IPS-11a (cell line): ENCODE data around the gene DUOXA1.
A peak's percentile ranks its signal among the peaks of the same experiment; 100 is the strongest.
"Not testable (repeated sequence)": the region's sequence is repeated elsewhere in the genome, so short reads cannot be mapped to it uniquely, and the experiment has no call there.

Experiments used
- H3K4me3 ChIP-seq: one replicate; pipeline ENCODE4 v1.5.1; 2013; ENCODE audit warnings: low read depth, low read length, control low read depth

DUOXA1 gene

DNA sequence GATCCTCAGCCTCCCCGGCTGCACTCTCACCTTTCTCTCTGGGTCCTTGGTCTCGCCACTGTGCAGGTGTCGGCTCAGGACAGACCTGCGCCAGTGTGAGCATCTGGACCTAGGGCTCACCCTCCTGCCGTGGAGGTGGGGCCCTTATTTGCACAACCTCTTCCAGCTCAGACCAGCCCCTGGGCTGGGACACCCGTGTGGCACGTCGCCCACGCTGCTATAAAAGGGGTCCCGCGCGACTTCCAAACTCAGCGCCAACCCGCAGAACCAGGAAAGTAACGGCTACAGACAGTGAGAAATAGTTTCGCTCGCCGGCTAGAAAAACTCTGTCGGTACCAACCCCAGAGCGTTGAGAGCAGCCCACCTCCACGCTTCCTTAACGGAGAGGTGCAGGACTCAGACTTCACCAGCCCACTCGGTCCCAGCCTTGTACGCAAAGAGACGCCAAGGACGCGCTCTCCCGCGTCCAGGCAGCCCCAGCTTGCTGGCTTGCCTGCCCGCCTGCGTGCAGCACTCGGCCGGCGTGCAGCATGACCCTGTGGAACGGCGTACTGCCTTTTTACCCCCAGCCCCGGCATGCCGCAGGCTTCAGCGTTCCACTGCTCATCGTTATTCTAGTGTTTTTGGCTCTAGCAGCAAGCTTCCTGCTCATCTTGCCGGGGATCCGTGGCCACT lies 15.5 kb downstream of the DUOXA1 start, which contains the start of the genes DUOX2 and DUOXA2:
TSS of gene DUOX2 (minus strand) at position 97 of the 675 bp plus-strand sequence. CDS start 761 bp downstream, outside the sequence.
TSS of gene DUOXA2 (plus strand) at position 251 of the 675 bp plus-strand sequence. CDS start at position 531, 280 bp downstream.
- H3K4me3 ChIP-seq, result no peak within 1 kb of the TSS

DNA sequence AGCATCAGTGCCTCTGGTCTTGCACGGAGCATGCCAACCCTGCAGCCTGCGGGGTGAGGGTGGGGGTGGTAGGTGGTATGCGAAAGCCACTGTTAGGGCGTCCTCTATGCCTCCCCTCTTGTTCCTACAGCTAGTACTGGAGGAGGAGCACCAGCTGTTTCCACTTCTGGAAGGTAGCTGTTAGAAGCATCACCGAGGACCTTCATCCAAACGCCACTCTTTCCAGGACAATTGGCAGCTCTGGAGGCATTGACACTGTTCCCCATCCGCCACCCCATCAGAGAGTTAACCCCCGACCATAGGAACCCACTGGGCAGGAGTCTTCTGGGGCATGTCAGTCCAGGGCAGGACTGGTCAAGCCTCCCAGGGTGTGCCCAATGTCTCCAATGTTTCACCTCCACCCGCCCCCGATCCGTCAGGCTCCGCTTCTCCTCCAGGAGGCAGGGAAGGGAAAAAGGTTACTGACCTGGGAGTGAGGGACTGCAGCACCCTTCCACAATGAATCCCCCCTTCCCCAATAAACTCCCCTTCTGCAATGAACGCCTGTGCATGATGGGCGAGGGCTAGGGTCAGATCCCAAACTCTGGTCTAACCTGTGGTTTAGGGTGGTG lies 16.2 kb downstream of the DUOXA1 start:
- H3K4me3 ChIP-seq, result no peak overlapping the region

DNA sequence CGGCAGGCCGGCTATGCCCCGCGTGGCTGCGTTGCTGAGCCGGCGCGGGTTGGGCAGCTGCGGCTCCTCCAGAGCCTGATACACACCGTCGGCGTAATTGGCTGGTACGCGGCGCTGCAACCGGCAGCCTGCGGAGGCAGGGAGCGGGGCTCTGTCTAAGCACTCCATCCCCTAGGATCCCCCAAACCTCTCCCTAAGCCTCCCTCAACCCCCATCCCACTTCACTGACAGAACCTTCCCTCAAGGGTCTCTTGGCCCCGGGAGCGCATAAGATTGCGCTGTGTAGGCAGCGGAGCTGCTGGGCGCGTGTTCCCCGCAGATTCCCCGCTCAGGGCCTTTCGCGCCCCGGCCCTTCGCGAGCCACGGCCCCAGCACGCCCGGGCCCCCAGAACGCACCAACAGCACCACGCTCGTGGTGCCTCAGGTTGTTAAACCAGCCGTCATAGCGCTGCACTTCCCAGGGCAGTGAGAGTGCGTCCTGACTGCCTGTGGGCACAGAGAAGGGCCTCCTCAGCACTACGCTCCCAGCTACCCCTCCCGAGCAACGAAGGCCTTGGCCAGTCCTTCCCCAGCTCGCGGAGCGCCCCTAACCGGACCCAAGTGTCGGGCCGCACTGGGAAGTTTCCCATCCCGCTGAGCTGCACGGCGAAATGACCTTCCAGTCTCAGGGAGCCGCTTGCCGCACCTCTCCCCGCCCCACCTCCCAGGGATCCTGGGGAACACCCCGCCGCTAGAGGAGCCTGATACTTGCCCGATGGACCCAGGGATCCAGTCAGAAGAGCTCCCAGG lies 16.9 kb downstream of the DUOXA1 start:
- peak overlapping the region; percentile 14 for H3K4me3 ChIP-seq

DNA sequence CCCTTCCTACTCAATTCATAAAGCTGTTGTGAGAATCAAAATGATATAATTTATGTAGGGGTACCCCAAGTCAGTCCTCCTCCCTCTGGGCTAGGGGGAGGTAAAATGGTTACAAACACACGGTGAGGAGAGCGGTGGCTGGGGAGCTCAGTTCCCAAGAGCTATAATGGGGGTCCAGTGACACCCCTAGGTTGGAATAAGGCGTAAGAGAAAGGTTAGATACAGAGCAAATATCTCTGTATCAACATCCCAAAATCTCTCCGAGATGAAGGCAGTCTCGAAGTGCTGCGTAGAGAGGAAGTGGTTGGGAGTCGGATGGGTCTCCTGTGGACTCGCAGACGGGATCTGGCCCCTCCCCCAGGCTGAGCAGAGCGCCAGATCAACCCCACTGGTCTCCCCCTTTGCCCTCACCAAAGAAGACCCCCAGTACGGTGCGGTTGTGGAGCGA lies 17.5 kb downstream of the DUOXA1 start:
- peak overlapping the region; percentile 14 for H3K4me3 ChIP-seq

DNA sequence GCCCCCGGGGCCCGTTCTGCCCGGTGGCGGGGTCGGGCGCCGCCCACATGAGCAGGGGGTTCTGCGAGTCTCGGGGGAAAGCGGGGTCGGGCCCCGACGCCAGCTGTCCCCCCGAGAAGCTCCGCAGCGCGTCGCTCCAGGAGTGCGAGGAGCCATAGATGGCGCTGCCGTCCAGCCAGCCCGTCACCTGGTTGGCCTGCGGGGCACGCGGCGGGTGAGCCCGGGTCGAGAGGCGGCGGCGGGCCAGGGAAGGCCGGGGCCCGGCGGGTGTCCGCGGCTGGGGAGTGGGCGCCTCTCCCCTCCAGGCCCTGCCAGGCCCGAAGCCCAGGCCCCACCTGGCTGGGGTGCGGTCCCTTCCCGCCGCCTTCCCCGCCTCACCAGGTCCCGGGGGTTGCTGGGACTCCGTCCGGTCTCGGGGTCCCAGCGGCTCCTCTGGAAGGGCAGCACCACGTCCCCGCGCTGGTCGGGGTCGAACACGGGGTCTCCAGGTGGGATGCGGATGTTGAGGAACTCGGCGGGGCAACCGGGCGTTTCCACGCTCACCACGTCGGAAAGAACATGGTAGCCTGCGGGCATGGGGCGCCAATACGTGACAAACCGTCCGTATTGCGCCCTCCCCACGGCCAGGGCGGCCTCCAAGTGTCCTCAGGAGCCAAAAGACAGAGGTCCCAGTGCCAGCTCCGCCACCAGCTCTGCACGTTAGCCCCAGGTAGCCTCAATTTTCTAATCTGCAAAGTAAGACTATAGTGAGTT lies 18.1 kb downstream of the DUOXA1 start:
- H3K4me3 ChIP-seq, result no peak overlapping the region

DNA sequence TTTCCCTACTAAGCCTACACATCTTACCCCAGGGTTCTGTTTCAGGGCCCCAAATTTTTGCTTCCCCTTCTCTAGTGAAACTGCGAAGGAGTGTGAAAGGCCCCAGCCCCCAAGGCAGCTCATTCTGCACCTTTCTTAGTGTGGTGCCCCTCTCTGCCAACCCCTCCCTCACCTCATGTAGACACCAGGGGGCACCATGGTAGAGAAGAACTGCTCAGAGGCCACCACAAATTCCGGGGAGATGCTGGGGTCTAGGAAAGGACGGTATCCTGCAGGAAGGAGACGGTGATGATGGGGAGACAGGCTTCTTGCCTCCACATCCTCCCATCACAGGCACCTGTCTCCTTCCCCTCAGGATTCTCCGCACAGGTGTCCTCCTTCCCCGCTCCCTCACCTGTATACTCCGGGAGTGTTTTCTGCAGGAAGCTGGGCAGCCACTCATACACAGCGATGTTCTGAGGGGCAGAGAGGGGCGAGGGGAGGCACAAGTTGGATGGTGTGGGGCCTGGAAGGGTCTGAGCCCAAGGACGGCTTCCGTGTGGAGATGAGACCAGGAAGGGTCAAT lies 19.3 kb downstream of the DUOXA1 start:
- H3K4me3 ChIP-seq, result no peak overlapping the region

DNA sequence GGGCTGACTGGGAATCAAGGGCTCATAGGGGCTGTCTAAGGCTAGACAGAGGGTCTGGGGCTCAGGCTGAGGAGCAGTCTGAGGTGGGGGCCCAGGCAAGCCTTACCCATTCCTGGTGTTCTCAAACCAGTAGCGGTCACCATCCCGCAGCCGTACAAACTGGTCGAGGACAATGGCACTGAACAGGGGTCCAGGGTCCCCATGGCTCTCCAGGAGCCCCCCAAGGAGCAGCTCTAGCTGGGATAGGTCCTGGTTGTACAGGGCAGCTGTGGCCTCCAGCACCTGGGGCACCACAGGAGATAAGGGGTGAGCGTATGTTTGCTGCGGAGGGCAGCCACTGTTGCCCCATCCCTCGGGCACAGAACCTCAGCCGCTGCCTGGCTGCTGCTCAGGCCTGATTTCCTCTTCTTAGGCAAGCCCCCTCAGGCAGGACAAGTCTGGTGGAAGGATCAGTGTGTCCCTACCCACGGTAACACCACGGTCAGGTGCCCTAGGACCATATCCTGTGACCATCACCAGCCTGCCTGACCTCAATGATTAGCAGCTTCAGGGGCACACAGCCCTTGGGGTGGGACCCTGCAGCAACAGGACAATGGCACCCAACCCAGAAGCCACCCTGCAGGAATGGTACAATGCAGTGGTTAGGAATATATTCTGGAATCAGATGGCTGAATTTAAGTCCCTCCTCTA lies 21.6 kb downstream of the DUOXA1 start:
- no peak overlapping the region for H3K4me3 ChIP-seq

DNA sequence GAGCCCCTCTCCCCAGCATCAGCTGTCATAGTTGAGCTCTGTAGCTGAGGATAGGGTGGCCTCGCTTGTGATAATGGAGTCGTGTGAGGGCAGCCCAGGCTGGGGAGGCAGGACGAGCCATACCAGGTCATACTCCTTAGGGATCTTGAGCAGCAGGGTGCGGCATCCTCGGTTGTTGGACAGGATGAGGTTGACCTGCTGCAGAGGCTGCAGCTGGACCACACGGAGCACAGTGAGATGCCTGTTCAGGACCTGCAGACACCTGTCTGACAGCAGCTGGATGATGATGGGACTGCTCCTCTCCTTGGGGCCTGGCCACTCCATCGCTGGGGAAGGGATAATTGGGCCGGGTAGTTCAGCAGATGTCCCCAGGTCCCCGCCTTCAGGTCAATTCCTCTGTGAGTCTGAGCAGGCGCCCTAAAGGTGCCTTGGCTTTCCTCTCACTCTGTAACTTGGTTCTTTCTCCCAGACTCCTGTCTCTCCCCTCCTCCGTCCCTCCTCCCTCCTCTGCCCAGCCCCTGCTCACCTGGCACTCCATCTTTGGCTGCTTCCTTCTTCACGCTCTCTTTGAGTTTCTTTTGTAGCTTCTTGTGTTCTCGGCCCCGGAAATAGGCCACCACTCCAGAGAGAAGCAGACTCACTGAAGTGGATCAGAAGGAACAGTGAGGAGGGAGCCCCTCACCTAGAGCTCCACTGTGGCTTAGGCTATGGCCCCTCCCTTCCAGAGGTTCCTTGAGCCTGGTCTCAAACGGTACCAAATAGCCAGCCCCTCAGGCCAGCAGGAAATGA lies 23.5 kb downstream of the DUOXA1 start:
- no peak overlapping the region for H3K4me3 ChIP-seq

DNA sequence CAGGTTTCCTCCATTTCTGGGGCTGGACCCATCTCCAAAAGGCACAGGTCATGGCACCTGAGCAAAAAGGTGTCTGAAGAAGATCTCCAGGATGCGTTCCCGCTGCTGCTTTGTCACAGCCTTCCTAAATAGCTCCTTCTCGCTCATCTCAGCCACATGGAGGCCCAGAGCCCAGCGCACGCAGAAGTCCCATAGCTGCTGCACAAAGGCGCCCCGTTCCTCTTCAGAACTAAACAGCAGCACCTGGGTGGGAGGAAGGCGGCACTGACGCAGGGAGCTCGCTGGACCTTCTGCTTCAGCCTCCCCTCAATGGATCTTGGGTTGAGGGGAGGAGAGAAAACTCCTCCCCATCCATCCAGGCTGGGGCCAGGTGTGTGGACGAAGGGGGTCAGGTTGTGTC lies 24.1 kb downstream of the DUOXA1 start:
- no peak overlapping the region for H3K4me3 ChIP-seq

DNA sequence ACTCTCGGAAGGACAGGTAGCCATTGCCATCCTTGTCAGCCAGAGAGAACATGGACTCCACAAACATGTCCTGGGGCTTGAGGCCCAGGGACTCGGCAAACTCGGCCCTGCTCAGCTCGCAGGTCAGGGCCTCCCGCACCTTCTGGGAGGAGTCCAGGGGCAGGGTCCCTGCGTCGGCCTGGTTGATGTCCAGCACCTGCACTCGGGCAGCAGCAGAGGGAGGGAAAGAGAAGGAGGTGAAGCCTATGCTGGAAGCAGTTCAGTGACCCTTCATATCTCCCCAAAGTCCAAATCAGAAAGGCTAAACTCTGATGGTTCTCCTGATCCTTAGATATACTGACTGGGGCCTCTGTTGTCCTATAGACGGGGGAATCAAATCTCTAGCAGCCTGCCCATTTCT lies 25.5 kb downstream of the DUOXA1 start:
- H3K4me3 ChIP-seq, result not testable (repeated sequence)

DNA sequence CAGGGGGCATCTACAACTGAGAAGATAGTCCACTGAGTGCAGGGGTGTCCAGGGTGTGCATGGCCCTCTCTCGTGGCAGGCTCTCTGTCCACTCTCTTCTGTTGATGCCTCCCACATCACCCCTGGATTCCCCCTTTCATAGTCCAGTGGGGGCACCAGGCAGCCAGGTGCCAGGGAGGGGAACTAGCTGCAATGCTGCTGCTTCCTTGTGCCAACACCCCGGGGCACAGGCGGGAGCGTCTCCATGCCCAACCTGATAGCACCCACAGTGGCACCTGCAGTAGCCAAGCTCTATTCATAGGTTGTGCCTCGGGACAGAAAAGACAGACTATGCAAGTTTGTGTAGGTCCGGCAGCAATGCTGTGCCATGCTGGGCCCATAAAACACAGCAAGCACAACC lies 27.5 kb downstream of the DUOXA1 start:
- no peak overlapping the region for H3K4me3 ChIP-seq

DNA sequence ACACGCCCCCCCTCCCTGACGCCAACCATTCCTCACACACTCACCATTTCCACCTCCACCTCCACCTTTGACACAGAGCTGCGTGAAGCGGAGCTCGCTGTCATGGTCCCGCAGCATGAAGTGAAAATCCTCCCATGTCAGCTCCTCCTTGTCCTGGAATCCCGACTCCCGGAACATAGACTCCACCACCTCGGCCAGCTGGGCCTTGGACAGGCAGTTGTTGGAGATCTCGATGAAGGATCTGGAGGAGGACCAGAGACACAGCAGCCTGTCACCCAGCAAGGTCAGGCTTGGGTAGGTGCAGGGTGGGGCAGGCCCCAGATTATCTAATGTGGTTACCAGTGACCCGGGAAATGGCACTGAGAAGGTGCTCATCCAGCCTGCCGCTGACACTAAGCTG lies 27.9 kb downstream of the DUOXA1 start:
- no peak overlapping the region for H3K4me3 ChIP-seq

DNA sequence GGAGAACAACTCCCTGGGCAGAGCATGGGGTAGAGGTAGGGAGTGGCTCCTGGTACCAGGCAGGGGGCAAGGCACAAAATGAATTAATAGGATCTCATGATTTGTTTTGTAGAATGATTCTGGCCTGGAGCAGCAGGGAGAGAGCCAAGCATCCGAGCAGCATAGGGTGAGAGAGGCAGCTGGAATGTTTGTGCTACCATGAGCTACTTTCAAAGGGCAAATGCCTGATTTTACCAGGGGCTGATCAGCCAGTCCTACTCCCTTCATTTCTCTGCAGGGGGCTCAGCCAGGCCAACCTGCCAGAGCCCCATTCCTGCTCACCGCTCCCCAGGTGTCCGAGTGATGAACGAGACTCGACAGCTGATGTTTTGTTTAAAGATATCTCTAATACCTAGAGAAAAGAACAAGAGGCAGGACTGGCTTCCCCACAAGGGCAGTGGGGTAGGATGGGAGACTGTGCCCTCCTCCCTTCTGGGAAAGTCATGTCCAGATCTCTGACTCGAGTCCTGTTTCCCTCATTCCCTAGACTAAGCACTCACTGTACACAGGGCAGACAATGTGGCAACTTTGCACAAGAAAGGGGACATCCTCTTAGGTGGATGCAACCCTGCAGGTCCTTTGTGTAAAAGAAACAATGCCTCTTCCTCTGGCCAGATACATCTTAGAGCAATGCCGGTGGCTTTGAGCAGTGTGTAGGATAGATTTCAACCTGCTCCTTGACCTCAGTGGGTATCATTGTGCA lies 28.6 kb downstream of the DUOXA1 start:
- no peak overlapping the region for H3K4me3 ChIP-seq

DNA sequence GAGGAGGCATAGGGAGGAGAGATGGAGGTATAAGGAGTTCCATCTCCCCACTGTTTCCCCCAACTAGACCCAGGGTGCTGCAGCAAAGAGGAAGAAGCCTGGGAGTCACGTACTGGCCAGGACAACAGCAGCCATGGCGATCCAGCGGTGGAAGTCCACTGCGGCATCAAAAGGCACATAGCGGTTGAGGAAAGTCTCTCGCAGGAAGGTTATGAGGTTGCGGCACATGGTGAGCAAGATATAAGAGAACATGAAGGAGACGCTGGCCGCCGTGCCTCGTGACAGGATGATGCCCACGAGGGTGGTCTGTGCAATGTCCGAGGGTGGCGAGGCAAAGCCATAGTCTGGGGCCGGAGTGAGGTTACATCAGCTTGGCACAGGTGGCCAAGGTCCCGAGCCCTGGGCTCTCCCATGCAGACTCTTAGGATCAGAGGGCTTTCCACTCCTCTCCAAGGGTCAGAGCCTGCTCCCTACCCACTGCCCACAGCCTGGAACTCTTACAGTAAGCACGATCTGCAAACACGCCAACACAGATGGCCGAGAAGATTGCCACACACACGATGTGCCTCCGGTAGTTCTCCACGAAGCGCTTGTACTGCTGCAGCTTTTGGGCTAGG lies 30.0 kb downstream of the DUOXA1 start:
- no peak overlapping the region for H3K4me3 ChIP-seq

DNA sequence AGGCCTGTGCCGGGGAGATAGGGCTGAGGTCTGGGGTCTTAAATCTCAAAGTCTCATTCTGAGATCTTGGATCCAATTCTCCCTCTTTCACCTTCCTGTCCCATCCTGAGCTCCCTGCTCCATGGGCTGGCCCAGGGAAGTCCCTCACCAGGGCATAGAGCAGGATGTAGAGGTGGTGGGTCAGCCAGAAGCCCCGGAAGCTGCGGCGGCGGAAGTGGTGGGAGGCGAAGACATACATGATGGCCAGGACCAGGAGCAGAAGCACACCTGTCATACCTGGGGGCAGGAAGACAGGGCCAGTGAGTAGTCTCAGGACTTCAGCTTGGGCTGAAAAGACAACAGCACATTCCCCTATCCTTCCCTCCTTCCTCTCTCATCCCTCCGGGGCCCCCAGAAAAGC lies 32.2 kb downstream of the DUOXA1 start:
- H3K4me3 ChIP-seq, result no peak overlapping the region

DNA sequence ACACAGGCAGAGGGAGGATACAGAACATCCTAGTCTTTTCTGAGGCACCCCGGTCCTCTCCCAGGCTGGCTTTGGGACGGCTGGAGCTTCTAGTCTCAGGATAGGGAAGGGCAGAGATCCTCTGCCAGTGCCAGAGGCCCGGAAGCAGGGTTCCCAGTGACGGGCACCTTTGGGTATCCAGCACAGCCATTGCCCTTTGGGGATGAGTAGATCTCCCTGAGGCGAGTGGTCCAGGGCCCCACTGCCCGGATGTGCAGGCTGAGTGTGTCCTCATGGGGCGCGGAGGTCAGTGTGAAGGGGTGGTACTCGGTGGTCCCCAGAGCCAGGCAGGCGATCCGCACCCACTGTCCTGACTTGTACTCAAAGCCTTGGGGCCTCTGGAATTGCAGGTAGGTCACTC lies 34.0 kb downstream of the DUOXA1 start:
- H3K4me3 ChIP-seq, result no peak overlapping the region

DNA sequence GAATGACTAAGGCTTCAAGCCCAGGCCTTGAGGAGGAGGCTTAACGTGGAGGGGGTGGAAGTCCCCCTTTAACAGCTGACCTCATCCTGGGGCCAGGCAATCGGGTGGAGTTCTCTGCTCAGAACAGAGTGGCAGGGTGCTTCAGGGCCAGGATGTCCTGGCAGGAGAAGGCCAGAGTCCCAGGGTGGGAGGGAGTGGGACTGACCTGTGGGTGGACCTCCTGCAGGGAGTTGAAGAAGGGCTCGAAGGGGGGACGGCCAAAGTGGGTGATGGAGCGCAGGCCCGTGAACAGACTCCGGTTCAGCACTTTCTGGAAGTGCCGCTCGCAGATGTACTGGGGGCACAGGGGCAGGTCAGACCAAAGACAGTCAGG lies 35.3 kb downstream of the DUOXA1 start:
- no peak overlapping the region for H3K4me3 ChIP-seq

DNA sequence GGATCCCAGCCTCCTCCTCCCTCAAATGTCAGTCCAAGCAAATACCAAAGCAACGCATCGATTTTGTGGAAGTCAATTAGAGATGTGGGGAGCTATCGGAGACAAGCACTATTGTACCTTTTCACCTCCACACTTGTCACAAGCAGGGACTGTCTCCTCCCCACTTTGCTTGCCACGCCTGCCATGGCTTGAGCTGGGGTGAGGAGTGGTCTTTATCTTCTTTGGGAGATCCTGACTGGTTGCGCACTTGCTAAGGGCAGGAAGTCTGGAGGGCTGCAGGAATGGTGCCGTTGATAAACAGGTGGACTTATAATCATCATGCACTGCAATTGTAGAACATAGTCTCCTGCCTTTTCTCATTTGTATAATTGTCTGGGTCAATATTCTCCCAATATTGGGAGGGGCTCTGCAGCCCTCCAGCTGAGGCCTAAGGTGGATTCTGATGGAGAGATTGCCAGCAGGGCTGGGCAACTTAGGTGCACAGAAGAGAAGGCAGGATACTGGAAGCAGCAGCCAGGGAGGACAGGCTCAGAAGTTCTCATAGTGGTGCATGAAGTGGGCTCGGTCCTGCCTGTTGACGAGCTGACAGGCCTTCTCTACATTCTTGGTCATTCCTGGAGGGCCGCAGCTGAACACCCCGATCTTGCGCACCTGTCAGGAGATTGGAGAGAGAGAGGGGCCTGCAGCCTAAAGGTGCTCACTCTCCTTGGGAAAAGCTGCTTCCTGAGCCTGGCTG lies 35.9 kb downstream of the DUOXA1 start:
- no peak overlapping the region for H3K4me3 ChIP-seq
